ENCODE results near the gene NALCN. TPM values are rescaled to one million over a fixed set of nuclear protein-coding genes. Genes with fewer than 3 reads are reported as not detected.

NALCN gene
- total and polyA plus RNA-seq, 8 donors, result 0.26 to 1.9 (median 0.74) TPM

GRCh38 chr13:101258071-101258470, 158.2 kb downstream of the NALCN start:
- no peak overlapping the region for H3K4me3 ChIP-seq
- H3K27ac ChIP-seq, result no peak overlapping the region
- no peaks in the 10 kb centered on the region for H3K9me3 ChIP-seq
- no peak for ATAC-seq
- H3K4me1 ChIP-seq, result no peaks in the 10 kb centered on the region
- H3K27me3 ChIP-seq, result no peaks in the 10 kb centered on the region
- H3K36me3 ChIP-seq, result no peaks in the 10 kb centered on the region
- no peak for TF ChIP-seq CTCF (IDR thresholded peaks at IDR 0.05)
- DNase-seq, result no peak
- intact Hi-C loops (cut with DNase I), result no loop called here

GRCh38 chr13:101248739-101249514, 167.4 kb downstream of the NALCN start:
- ATAC-seq, result no peak
- no peaks in the 10 kb centered on the region for H3K4me1 ChIP-seq
- intact Hi-C loops (cut with DNase I), result no loop called here

GRCh38 chr13:101242720-101243119, 173.6 kb downstream of the NALCN start:
- H3K4me3 ChIP-seq, result no peak overlapping the region
- H3K4me1 ChIP-seq, result no peaks in the 10 kb centered on the region
- no peaks in the 10 kb centered on the region for H3K9me3 ChIP-seq
- H3K27ac ChIP-seq, result no peak overlapping the region
- no peaks in the 10 kb centered on the region for H3K27me3 ChIP-seq
- intact Hi-C loops (cut with DNase I), result no loop called here
- TF ChIP-seq CTCF (IDR thresholded peaks at IDR 0.05), result no peak
- DNase-seq (no peak), ATAC-seq (no peak)
- no peaks in the 10 kb centered on the region for H3K36me3 ChIP-seq

More at GRCh38 chr13:101248739-101249514, 167.4 kb downstream of the NALCN start:
- no peak for TF ChIP-seq CTCF (IDR thresholded peaks at IDR 0.05)
- Histone ChIP-seq H3K27me3 (no peaks in the 10 kb centered on the region), H3K36me3 (no peaks in the 10 kb centered on the region), H3K4me3 (no peak overlapping the region), H3K27ac (no peak overlapping the region), H3K9me3 (peaks cover 0 to 6% of the 10 kb centered on the region in 2 donors)
- DNase-seq, result no peak

- no peak for TF ChIP-seq CTCF (IDR thresholded peaks at IDR 0.05)
- no peaks in the 10 kb centered on the region for H3K36me3 ChIP-seq
- no peaks in the 10 kb centered on the region for H3K9me3 ChIP-seq
- no peaks in the 10 kb centered on the region for H3K4me1 ChIP-seq
- no peaks in the 10 kb centered on the region for H3K27me3 ChIP-seq
- ATAC-seq (no peak), DNase-seq (no peak)
- intact Hi-C loops (cut with DNase I), result no loop called here
- no peak overlapping the region for H3K27ac ChIP-seq
- no peak overlapping the region for H3K4me3 ChIP-seq
Measured at GRCh38 chr13:101238555-101238954, 177.8 kb downstream of the NALCN start.

GRCh38 chr13:101231751-101232428, 184.4 kb downstream of the NALCN start:
- DNase-seq (no peak), ATAC-seq (no peak)
- TF ChIP-seq CTCF (IDR thresholded peaks at IDR 0.05), result no peak
- Histone ChIP-seq H3K36me3 (no peaks in the 10 kb centered on the region), H3K27me3 (no peaks in the 10 kb centered on the region), H3K9me3 (no peaks in the 10 kb centered on the region), H3K27ac (no peak overlapping the region), H3K4me3 (no peak overlapping the region), H3K4me1 (no peaks in the 10 kb centered on the region)
- intact Hi-C loops (cut with DNase I), result no loop called here

Measured in left lung (tissue), 10 donors.